Suprapubic skin (tissue), 4 donors: ENCODE measurements around the gene C1QTNF5. TPM values are rescaled to one million over a fixed set of nuclear protein-coding genes. Genes with fewer than 3 reads are reported as not detected.

Experiments
- DNase-seq, 2 donors: peaks; one replicate each; pipeline ENCODE4 v3.0.0-alpha.2; 2019; ENCODE audit warnings: low spot score in 2 of 2
- H3K27ac ChIP-seq: fragments of 200-600 bp; sonication (generic); one replicate; pipeline ENCODE4 v1.5.1; 2019
- H3K27me3 ChIP-seq: fragments of 200-600 bp; sonication (generic); one replicate; pipeline ENCODE4 v1.5.1; 2019
- H3K36me3 ChIP-seq: fragments of 200-600 bp; sonication (generic); one replicate; pipeline ENCODE4 v1.5.1; 2019
- H3K4me1 ChIP-seq: fragments of 200-600 bp; sonication (generic); one replicate; pipeline ENCODE4 v1.5.1; 2019
- H3K4me3 ChIP-seq: fragments of 200-600 bp; sonication (generic); one replicate; pipeline ENCODE4 v1.5.1; 2019; ENCODE audit warnings: mild to moderate bottlenecking
- H3K9me3 ChIP-seq: fragments of 200-600 bp; sonication (generic); one replicate; pipeline ENCODE4 v1.5.1; 2019
- EP300 ChIP-seq: sonication (generic); formaldehyde crosslinking; IDR thresholded peaks from one replicate; pipeline ENCODE4 v1.6.1; 2017; ENCODE audit warnings: antibody characterized with exemption
- POLR2A ChIP-seq, 2 donors: fragments of 450-650 bp; IDR thresholded peaks; one replicate each; pipeline ENCODE4 v1.6.1; 2017; ENCODE audit warnings: antibody characterized with exemption in 2 of 2, mild to moderate bottlenecking in 2 of 2, moderate library complexity in 2 of 2
- POLR2AphosphoS5 ChIP-seq, 3 donors: sonication (generic); formaldehyde crosslinking; IDR thresholded peaks; one replicate each; pipeline ENCODE4 v1.6.1; 2017; ENCODE audit warnings: antibody characterized with exemption in 3 of 3
- WGBS: methylation state at CpG from one replicate; pipeline ENCODE4 v1.1.5; 2018; 5-methylcytosine and 5-hydroxymethylcytosine counted together
- total RNA-seq, 4 donors: library from RNA; depleted of rRNA; stranded (reverse); fragments of >200 nt; gene quantifications; one replicate each; pipeline ENCODE4 v1.1.0, GENCODE V29; 2016
- TF ChIP-seq, protein P1 (sequence below), 2 donors: fragments of 200-600 bp in 1 of 2; fragments of 450-650 bp in 1 of 2; sonication (generic) in 1 of 2; IDR thresholded peaks; one replicate each; pipeline ENCODE4 v1.5.1; 2016 to 2019; ENCODE audit warnings: antibody characterized with exemption in 2 of 2, mild to moderate bottlenecking in 1 of 2, moderate library complexity in 1 of 2

The C1QTNF5 gene
- total RNA-seq, 4 donors from 2014 or later = 3.7 to 9.8 (median 4.9) TPM

DNA sequence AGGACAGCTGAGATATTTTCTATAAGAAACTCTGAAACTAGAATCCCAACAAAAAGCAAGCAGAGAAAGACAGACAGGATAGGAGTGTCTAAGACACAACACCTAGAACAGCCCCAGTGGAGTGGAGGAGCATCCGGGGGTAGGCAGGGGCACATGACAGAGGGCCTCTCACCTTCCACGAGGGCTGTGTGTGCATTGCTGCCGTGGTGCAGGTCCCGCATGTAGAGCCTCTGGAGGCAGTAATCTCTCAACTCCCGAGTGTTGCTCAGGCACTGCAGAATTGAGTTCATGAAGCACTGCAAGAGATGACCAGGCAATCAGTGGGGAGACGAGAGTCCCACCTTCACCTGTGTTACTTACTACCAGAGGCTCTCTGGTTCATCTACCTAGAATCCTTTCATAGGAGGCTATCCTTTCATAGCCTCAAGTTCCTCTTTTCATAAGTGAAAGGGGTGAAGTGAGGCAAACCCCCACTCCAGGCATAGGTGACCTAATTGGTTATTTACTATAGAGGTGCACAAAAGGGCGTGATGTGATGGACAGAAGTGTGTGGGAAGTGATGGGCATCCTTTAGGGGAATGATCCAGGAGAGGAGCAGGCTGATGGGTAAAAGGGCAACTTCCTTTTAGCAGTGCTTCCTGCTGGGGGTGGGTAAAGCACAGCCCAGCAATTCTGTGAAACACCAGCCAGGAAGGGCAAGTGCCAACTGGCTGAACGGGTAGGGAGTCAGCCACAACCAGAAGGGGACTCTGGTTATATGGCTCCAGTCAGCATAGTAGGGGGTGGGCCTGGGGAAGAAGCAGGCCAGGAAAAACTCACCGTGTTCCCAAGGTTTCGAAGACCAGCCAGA, 18.9 kb upstream of the C1QTNF5 start:
- no peak overlapping the region for H3K27ac ChIP-seq

DNA sequence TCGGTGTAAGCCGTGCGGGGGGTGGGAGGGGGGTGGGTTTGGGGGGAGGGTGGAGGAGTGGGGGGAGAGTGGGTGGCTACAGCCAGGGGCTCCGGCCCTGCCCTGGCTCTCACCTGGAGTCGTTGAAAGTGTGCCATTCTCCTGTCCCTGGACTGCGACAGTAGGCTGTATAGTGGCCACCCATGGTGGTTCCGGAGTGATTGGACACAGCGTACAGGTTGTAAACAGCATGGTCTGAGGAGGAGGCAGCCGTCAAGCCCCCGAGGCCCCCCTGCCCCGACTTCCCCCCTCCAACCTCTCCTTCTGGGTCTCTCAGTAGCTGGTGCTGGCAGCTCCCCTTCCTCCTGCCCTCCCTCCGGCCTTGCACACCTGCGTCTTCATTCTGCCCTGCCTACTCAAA, 16.4 kb upstream of the C1QTNF5 start:
- Histone ChIP-seq H3K27ac (no peak overlapping the region), H3K9me3 (no peaks in the 10 kb centered on the region), H3K4me1 (peaks cover 37% of the 10 kb centered on the region), H3K27me3 (no peaks in the 10 kb centered on the region), H3K4me3 (peak overlapping the region; percentile 57), H3K36me3 (no peaks in the 10 kb centered on the region)
- TF ChIP-seq POLR2AphosphoS5 (IDR thresholded peaks at IDR 0.05) (no peak), EP300 (no peak), POLR2A (IDR thresholded peaks at IDR 0.05) (no peak)
- TF ChIP-seq, protein P1, sequence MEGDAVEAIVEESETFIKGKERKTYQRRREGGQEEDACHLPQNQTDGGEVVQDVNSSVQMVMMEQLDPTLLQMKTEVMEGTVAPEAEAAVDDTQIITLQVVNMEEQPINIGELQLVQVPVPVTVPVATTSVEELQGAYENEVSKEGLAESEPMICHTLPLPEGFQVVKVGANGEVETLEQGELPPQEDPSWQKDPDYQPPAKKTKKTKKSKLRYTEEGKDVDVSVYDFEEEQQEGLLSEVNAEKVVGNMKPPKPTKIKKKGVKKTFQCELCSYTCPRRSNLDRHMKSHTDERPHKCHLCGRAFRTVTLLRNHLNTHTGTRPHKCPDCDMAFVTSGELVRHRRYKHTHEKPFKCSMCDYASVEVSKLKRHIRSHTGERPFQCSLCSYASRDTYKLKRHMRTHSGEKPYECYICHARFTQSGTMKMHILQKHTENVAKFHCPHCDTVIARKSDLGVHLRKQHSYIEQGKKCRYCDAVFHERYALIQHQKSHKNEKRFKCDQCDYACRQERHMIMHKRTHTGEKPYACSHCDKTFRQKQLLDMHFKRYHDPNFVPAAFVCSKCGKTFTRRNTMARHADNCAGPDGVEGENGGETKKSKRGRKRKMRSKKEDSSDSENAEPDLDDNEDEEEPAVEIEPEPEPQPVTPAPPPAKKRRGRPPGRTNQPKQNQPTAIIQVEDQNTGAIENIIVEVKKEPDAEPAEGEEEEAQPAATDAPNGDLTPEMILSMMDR (IDR thresholded peaks at IDR 0.05) = no peak
- 55% methylated on average over 10 of the region's 13 CpGs for WGBS
- DNase-seq = no peak

More for the DNA sequence above, 18.9 kb upstream of the C1QTNF5 start:
- Histone ChIP-seq H3K9me3 (no peaks in the 10 kb centered on the region), H3K27me3 (peaks cover 12% of the 10 kb centered on the region), H3K4me3 (no peak overlapping the region), H3K4me1 (peaks cover 48% of the 10 kb centered on the region), H3K36me3 (no peaks in the 10 kb centered on the region)
- DNase-seq = no peak
- 81% methylated on average over 5 of the region's 10 CpGs for WGBS
- TF ChIP-seq EP300 = no peak
- no peak for TF ChIP-seq POLR2A (IDR thresholded peaks at IDR 0.05)
- TF ChIP-seq, protein P1 (IDR thresholded peaks at IDR 0.05) = no peak
- TF ChIP-seq POLR2AphosphoS5 (IDR thresholded peaks at IDR 0.05) = no peak

DNA sequence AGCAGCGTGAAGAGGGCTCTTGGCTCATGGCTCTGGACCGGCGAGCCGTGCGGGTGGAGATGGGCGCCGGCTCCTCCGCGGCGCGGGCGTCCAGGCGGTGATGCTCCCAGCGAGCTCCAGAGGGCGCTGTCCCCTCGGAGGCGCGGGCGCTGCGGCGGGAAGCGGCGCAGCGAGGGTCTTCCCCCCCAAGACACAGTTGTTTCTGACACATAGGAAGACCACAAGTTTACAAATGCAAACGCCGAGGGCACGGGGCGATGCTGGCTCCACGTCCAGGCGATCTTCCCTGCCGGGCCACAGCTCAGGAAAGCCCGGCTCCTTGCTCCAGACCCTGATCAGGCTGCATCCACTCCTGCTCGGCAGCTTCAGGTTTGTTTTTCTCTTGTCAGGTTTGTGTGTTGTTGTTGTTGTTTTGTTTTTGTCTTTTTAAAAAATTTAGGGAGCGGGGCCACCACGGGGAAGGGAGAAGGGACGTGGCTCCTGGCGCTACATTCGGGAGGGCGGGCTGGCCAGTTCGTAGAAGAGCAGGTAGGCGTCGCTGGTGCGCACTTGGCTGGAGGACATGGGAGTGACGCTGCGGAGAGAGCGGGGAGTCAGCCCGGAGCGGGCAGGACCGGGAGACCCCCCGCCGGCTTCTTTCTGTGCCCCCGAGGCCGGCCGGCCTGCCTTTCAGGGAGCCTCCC, 15.8 kb upstream of the C1QTNF5 start:
- no peaks in the 10 kb centered on the region for H3K9me3 ChIP-seq
- peak; percentile 73 to 92 for DNase-seq
- H3K27ac ChIP-seq = no peak overlapping the region
- TF ChIP-seq, protein P1 (IDR thresholded peaks at IDR 0.05) = peak; percentile 57 to 92
- TF ChIP-seq POLR2A (IDR thresholded peaks at IDR 0.05) = no peak
- H3K4me3 ChIP-seq = peak overlapping the region; percentile 57
- no peaks in the 10 kb centered on the region for H3K27me3 ChIP-seq
- no peaks in the 10 kb centered on the region for H3K36me3 ChIP-seq
- peaks cover 31% of the 10 kb centered on the region for H3K4me1 ChIP-seq
- 0% methylated on average over 39 of the region's 54 CpGs for WGBS

DNA sequence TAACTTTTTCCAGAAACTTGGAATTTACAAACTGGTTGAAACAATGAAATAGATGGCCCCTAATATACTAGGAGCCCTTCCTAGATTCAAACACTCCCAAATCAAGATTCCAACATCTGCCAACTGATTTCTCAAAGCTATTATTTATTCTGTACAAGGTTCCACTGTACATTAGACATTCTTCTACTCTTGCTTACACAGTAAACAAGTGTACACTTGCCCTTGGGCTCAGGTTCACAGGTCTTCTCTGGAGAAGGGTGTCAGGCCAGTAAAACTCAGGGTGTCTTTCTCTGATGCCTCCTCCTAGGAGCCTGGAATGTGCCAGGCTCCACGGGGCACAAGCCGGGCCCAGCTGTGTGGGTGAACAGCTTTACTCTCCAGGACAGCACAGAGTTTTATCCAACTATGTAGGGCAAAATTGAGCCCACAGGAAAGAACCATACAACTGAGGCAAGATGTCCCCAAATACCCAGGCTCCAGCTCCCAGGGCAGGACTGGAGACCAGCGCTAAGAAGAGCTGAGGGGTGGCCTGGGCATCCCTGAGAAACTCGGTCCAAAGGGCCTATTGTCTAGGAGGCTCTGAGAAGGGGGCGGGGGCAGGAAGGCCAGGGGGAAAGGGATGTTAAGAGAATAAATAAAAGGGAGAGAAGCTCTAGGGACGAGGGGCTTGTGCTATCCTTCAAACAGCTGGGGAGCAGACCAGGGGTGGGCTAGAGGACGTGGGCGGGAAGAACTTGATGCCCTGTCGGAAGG, 14.6 kb upstream of the C1QTNF5 start:
- WGBS = 67% methylated on average over 9 of the region's 9 CpGs
- H3K9me3 ChIP-seq = no peaks in the 10 kb centered on the region
- no peaks in the 10 kb centered on the region for H3K36me3 ChIP-seq
- peaks cover 22% of the 10 kb centered on the region for H3K4me1 ChIP-seq
- H3K27ac ChIP-seq = no peak overlapping the region
- peak in 1 of 2 donors; percentile 37 for DNase-seq
- TF ChIP-seq, protein P1 (IDR thresholded peaks at IDR 0.05) = no peak
- TF ChIP-seq POLR2A (IDR thresholded peaks at IDR 0.05) (no peak), POLR2AphosphoS5 (IDR thresholded peaks at IDR 0.05) (no peak), EP300 (no peak)
- H3K27me3 ChIP-seq = no peaks in the 10 kb centered on the region
- H3K4me3 ChIP-seq = no peak overlapping the region
